Measurements from ENCODE around the gene EN1.

EN1 gene

DNA sequence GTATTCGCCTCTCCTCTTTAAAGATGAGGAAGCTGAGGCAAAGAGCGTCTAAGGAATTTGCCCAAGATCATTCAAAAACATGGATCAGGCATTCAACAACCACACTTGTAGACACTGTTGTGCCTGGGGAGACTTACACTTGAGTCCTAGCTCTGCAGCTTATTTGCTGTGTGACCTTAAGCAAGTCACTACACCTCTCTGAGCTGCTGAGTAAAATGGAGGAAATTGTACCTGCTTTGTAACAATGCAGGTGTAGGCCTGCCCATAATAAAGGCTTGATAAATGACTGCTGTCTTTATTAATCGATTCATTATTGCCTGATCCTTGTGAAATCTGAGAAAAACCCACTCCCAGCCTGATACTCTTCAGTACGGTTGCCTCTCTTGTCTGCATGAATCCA is 30.8 kb downstream of the EN1 start:
- no peak for DNase-seq

DNA sequence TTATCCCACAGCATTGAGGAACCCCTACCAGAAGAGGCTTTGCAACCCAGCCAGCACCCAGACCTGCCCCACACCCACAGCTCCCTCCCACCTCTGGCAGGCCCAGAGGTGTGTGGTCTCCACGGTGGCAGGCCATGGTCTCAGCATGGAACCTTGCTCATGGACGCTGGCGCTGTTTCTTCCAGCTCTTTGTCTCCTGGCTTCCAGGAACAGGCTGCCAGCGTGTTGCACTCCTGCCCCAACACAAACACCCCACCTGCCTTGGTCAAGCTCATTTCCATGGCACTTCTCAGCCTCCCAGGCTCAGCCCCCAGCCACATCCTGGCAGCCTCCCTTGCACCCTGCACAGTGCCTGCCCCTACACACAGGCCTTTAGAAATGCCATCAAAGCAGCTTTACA is 31.7 kb downstream of the EN1 start:
- DNase-seq = no peak

DNA sequence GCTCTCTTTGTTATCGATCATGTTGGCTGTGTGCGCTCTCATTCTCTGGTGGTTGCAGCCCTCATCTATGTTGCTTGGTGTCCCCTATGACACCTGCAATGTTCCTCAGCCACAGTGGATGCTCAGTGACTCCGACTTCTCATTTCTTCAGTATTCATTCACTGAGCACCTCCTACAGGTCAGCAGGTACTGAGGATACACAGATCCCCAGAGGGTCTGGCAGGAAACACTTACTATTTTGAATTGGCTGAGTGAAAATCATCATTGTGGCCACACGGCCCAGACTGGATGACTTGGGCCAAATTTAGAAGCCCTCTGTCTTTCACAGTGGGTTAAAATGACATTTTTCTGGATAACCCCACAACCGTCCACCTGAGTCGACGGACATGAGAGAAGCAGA is 32.1 kb downstream of the EN1 start:
- no peak for DNase-seq

DNA sequence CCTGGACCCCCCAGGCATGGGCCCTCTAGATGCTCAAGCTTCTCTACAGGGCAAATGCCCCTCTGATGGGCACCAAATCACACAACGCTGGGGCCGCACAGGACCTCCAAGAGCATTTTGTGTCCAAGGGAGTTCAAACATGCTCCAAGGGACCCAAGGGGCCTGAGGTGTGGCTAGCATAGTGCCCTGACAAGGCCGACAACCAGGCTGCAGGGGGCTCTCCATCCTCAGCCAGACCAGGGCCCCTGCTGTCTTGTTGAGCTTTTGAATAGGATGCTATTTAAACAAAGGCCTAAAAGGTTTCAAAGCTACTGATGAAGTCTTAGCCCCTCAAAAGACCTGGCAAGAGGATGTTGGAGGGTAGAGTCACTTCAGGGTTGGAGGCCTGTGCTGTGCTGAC is 33.1 kb downstream of the EN1 start:
- no peak for DNase-seq

DNA sequence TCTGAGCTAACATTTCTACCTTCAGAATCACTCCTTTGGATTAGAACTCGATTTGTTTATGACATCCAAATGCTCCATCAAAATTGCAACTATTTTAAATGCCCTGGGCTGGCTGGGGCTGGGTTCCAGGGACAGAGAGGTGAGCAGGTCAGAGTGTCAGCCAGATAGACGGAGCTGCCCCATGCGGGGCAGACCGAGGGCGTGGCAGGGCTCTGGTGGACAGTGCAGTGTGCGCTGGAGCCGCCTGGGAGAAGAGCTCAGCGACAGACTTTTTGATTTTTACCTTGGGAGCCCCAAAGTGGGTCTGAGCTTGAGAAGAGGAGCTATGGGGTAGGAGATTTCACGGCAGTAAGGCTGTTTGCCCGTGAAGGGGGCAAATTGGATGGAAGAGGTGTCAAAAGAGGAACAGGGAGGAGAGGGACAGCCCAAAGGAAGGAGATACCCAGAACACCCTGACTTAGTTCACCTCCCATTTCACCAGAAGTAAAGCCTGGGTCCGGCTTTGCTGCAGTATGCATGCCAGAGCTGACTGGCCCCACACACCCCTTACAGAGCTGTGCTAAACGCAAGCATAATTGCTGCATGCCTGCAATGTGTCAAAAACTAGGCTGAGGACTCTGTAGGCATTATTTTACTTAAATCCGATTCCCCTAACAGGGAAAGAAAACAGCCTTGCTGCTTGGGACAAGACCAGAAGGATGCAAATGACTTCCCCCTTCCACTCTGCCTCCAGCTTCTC is 33.7 kb downstream of the EN1 start:
- no peak for DNase-seq

DNA sequence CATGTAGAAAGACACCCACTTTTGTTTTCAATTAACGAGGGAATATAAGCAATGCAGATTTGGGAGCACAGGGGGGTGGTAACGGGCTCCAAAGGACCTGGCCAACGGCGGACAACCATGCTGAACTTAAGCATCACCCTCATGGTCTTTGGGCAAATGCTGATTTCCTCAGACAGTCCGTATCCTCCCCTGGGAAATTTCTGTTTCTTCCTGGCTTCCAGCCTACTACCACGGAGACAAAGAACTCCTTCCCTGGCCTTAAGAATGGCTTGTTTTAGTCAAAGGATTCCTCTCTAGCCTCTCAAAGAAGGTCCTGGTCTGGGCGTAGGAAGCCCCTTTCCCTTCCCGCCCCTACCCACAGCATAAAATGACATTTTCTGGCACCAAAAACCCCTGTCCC is 34.3 kb downstream of the EN1 start:
- DNase-seq = no peak

DNA sequence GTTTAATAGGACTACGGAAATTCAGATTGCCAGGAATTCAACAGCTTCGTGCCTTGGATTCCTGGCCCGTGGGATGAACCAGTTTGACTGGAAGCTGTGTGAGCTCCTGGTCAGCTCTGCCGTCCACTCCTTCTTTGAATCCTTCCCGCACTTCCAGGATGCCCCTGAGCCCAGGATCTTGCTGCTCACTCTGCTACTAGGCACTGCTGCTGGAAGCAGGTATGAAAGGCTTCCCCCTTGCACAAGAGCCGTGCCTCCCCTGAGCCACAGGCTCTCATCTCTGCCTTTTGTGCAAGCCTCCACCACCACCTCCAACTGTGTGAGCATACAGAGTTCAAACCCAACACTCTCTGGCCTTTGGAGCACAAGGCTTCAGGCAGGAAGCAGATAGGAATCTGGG is 34.9 kb downstream of the EN1 start:
- DNase-seq = no peak

- DNase-seq = no peak
Observed at GRCh38 chr2:118811514-118812115, 35.8 kb downstream of the EN1 start.

GRCh38 chr2:118810766-118811165 is 36.7 kb downstream of the EN1 start:
- no peak for DNase-seq

GRCh38 chr2:118808429-118808809 is 39.0 kb downstream of the EN1 start:
- no peak for DNase-seq

DNA sequence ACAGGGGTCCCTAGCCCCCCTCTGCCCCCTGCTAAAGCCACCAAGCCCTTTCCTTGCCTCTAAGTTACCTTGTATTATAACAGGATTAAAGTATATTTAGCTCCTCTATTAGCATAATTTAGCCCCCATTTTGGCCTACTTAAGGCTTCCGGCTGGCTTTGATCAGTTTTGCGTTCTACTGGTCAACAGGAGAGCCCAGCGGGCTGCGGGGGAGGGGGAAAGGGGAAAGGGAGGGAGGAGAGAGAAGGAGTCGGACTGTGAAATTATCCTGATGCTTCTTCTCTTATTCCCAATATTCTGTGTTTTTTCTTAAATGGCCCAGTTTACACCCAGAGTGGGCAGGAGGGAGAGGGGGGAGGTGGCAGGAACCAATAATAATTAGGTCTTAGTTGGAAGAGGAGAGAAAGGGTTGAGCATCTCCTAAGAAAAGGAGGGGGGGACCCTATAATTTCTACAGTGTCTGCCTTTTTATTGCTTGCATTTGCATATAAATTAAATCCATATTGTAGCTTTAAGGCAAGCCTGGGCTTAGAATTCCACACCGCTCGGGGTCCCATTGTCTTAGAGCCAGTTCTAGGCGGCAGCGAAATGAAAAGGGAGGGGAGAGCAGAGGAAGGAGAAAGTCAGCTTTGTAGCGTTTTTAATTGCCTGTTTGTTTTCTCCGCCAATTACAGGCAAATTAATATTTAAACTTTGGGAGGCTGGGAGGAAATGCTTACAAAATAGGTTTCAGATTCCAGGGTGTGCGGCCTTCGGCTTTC is 39.6 kb downstream of the EN1 start:
- no peak for DNase-seq

DNA sequence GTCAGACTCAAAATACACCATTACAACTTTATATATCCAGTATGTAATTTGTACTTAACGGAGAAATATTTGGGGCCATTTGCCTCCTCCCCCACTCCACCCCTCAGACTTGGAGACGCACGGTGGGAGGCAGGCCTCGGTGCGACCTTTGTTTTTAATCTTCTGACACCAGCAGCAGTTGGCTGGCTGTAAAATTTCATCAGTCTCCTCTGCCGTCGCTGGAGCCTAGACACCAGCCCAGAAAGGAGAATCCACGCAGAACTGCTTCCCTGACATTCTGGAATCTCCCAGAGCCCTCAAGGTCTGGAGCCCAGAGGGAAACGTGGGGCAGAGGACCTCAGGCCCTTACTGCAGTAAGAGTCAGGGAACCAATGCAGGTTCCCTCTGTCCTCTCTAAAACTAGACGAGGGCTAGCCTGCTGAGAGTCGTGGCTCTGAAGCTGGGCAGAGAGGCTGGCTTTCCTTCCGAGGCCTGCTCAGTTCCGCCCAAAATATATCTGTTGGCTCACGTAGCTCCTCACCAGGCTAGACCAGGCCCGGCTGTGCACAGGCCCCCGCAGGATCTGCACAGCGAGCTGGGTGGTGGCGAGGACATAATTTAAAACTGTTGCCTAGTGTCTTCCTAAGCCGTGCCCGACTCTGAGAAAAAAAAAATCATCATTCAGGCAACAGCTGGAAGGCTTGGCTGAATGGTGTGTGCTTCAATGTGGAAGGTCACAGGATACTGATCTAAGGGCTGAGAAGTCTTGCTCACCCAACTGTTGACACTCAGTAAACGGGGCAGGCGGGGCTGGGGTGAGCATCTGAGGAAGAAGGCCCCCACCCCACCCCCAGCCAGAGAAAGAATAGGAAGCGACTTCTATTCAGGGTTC is 40.4 kb downstream of the EN1 start:
- DNase-seq = no peak

DNA sequence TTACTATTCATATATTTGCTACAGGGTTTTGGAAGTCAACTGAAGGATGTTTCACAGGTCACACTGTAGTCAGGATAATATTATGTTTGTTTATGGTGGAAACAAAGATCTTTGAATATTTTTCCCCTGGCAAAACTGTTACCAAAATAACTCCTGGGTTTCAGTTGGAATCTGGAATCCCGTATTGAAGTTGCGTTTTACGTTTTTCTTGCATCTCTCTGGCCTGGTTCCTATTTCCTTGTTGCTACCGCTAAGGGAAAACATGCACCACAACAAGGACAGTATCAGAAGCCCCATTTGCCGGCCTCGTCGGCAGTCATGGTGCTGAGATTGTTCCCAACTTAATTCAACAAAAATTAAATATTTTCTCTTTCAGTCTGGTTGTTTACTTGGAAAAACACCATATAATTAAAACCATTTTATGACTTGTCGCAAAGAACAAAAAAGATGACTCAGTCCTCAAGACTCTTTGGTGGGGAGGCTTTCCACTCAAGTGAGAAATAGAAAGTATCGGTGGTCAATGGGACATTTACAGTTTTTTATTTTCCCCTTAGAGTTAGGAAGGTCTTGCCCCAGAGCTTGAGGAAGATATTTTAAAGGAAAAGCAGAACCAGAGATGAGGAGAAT is 42.3 kb downstream of the EN1 start:
- no peak for DNase-seq

DNA sequence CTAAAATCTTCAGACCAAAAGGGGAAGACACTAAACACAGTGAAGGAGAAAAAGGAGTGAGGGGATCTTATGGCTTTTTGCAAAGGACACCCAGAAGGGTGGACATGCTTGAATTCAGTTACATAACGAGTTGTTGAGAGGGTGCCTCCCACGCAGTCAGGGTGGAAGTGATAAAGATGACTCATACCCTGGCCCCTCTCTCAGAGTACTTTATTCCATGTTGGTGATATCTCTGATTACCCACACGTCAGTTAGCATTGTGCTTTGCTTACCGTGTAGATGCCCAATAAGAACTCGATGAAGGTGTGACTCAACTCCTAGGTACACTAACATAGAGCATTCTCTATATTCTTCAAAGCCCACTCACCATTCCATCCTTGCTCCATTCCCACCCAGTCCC is 44.4 kb downstream of the EN1 start:
- DNase-seq = no peak

DNA sequence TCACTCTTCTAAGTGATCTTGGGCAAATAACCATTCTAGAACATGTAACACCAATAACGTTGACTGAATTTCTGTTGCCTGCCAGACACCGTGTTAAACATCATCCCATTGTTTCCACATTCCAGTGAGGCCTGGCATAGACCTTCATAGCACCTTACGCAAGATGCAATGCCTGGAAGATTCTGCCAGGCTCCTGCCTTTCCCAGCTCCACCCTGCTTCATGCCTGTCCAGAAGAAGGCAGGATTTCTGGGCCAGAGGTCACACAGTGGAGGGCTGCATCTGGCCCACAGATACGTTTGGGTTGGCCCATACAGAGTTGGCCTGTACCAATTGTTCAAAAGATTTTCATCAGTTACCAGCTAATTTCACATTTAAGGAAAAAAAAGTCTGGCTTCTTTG is 46.3 kb downstream of the EN1 start:
- DNase-seq = no peak

DNA sequence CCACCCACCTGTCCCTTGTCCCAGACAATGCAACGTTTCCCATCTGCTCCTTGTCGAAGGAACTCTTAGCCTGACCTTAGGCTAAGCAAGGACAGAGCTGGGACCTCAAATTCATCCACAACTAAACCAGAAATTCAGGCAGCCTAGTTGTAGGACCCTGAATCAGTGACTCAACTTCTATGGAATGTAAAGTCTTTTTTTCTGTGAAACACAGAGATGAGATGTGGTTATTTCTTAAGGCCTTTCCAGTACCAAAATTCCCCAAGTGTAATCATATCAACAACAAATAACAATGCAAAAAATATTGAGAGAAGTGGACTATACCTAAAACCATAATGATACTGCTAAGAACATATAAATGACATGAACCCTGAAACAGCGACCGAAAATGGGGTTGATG is 46.7 kb downstream of the EN1 start:
- no peak for DNase-seq

- no peak for DNase-seq
Observed at GRCh38 chr2:118794546-118794945, 52.9 kb downstream of the EN1 start.

Measured in activated naive CD4-positive, alpha-beta T cell treated with Interleukin-2 at 50 U/mL for 16 hours (primary cell).